MM.1S (cell line): ENCODE measurements around the gene CEACAM16.

ENCODE experiments used
- CTCF ChIP-seq: fragments of 300-600 bp; sonication (generic); IDR thresholded peaks from 2 replicates; pipeline ENCODE4 v1.5.1; 2016; ENCODE audit warnings: antibody characterized with exemption, low read length, mixed read lengths
- EZH2 ChIP-seq: fragments of 300-600 bp; sonication (generic); optimal IDR thresholded peaks from 2 replicates; pipeline ENCODE3; 2017; ENCODE audit warnings: low read depth, mild to moderate bottlenecking, antibody characterized with exemption, low read length, mixed read lengths

GRCh38 chr19:44753626-44753931 is 54.6 kb downstream of the CEACAM16 start:
- TF ChIP-seq CTCF (no peak), EZH2 (no peak)
